Embryonic facial prominence (tissue), 1 donor: ENCODE measurements around the gene SORCS3.

ENCODE experiments used
- DNase-seq: peaks from one replicate; pipeline ENCODE4 v3.0.0-alpha.2; 2016; ENCODE audit errors: extremely low spot score

SORCS3 gene

DNA sequence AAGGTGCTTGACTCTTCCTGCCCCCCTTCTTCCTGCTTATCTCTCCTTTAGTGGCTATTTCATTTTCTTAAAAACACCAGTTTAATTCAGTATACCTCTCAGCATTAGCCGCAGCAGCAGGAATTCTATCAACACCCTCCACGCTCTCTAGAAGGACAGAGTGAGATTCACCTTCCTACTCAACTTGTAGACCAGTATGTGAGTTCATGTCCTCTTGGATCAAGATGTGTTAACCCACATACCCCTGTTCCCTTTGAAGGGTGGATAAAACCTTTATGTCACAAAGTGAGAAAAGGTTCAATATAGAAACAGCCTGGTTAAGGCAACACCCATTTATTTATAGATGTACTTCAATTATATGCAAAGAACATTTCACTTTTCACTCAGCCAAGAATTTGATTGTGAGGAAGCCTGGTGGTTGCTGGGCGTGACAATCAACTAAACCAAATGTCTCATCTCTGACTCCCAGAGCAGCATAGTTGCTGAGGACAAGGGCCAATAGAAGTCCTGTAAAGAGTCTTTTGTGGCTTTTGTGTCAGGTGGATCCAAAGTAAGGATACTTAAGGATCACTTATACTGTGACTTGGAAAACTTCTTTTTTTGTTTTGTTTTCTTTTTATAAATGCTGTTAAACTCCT lies 617.1 kb downstream of the SORCS3 start:
- DNase-seq, result no peak

DNA sequence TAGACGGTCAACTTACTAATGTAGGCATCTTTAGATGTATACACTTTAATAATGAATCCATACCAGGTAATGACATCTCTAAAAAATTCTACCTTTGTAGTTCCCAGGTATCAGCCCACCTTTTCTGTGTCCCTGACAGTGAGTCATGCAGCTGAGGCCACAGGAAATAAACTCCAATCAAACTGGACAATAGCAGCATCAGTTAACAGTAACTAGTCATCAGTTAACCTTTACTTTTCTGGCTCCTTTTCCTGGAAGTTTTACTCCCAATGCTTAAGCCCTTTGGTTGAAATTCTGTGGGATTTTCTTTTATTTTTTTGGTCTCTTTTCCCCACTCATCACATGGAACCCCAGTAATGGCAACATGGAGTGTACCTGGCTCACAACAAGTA lies 617.6 kb downstream of the SORCS3 start:
- no peak for DNase-seq

DNA sequence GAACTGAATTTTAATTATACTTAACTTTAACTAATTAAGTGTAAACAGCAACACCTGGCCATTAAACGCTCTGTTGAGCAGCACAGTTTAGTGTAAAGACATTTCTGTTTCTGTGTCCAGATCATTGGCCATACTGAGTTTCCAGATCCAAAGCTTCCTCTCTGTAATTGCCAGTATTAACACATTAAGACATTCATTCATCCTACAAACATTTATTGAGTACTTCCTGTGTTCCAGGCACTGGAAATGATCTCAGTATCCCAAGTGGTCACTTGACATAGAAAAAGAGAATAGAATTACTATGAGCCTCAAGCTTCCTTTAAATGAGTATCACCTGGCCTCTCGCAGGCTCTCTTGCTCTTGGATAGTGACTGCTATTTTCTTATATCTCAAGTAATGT lies 618.1 kb downstream of the SORCS3 start:
- no peak for DNase-seq

DNA sequence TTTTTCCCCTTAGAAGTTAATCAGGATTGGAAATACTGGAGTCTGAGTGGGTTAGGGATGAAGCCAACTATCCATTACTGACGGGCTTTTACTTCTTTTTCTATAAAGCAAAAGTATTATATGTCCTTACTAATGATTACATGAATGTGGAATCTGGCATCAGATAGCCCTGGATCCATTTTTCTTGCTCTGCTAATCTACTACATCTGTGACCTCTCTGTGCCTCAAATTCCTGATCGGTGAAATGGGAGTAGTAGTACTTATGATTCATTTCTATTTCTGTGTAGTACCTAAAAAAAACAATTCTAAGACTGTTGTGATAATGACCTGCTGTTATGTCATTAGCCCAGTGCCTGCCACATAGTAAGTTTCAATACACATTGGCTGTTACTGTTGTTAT lies 621.6 kb downstream of the SORCS3 start:
- DNase-seq, result no peak

DNA sequence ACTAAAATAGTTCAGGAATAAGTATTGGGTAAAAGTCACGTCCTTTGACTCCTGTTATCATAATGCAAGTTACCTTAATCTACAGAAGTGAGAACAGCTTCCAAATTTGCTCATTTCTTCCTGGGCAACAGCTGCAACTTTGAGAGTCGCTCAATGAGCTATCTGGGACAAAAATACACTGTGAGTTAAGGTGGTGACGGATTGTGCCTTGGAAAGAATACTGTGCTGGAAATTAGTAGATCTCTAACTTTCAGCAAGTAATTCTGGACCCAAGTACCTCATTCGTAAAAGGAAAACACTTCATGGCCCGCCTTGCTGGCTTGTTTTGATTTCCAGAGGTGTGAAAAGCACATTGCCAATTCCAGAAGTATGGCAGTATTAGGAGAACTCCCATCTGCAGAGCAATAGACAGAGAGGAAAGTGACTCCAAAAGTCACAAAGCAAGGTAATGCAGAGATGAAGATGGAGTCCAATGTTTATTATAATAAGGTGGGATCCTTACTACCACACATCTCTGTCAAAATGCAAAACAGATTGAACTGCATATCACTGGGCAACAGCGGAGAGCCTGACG lies 626.0 kb downstream of the SORCS3 start:
- DNase-seq, result no peak

DNA sequence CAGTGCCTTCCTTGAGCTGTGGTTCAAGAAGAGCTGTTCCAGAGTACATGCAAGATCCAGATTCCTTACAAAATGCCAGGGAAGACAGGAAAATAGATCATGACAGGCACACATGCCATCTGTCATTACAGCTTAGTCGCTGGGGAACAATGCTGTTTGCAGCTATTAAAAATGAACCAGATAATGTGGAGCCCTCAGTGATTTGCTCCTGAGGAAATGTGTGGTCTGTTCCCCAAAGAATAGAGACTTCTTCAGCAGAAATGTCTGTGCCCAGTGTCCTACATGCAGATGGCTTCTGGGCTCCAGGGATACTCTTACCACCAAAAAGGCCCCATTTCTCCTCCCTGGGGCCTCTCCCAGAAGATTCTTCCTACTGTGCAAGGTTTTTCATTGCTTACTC lies 627.9 kb downstream of the SORCS3 start:
- DNase-seq, result no peak

DNA sequence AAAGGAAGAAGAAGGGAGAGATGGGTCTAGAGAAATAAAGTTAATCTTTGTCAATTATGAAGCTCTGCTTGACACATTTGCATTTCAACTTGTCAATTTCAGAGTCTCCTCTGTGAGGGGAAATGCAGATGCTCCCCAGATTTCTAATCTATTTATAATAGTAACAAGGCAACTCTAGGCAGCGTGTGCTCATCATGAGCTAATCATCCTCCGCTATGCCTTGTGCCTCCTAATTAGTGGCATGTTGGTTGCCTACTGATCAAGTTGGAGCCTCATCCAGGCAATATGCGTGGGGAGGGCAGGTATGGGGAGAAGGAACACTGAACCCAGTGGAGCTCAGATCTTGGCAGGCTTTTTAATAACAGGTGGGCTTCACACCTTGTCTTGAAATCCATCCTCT lies 628.6 kb downstream of the SORCS3 start:
- DNase-seq, result no peak

DNA sequence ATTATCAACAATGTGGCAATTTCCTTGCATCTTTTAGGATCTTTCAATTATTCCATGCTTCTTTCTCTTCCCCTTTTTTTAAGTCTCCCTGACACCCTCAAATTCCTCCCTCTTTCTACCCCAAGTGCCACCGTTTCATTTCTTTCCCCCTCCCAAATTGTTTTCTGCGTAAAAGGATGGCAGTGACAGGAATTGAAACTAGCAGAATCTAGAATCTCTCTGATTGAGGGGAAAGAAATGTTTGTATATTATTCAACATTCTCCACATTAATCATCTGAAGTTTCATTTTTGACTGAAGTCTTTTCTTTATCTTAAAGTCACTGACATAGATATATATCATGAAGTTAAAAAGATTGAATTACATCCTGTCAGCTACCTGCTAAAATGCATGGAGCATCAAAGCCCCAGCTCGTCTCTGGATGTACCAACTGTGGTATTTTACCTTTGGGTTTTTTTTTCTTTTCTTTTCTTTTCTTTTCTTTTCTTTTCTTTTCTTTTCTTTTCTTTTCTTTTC lies 633.5 kb downstream of the SORCS3 start:
- no peak for DNase-seq

DNA sequence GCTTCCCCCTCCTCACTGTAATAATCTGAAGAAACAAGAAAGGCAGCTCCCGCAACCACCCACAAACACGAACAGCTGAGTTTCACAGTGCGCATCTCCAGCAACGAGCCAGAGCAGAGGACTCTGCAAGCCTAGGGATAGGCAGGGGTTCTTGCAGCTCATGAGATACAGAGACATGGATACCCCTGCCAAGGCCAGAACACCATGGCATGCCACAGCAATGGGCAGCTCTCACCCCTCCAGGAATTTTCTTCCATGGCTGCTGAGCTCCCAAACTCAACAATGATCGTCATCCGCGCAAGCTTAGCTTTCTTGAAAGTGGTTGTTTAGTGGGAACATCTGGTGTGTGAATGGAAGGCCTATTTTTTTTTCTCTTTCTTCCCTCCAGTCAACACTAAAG lies 637.3 kb downstream of the SORCS3 start:
- no peak for DNase-seq

DNA sequence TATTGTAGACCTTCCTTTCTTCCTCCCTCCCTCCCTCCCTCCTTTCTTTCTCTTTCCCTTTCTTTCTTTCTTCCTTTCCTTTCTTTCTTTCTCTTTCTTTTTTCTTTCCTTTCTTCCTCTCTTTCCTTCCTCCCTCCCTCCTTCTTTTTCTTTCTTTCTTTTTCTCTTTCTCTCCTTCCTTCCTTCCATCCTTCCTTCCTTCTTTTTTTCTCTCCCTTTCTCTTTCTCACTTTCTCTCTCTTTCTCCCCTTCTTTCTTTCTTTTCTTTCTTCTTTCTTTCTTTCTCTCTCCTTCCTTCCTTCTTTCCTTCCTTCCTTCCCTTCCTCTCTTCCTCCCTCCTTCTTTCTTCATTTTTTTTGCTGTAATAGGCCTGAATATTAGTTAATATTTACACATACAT lies 638.0 kb downstream of the SORCS3 start:
- DNase-seq, result no peak

DNA sequence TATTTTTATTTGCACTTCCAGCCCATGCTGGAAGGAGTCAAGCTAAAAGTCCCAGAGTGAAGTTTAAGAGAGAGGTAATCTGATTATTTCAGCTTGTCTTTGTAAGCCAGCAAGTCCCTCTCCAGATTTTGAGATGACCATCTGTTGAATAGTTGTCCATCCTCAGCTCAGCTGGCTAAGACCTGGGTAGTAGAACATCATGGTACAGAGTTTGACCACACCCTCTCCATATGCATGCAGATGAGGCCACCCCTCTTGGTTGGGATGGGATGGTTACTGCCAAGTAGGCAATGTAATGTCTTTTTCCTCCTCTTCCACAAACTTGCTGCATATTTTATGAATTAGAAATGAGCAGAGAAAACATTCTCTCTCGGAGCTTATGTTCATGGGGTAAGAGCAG lies 639.8 kb downstream of the SORCS3 start:
- DNase-seq, result no peak

DNA sequence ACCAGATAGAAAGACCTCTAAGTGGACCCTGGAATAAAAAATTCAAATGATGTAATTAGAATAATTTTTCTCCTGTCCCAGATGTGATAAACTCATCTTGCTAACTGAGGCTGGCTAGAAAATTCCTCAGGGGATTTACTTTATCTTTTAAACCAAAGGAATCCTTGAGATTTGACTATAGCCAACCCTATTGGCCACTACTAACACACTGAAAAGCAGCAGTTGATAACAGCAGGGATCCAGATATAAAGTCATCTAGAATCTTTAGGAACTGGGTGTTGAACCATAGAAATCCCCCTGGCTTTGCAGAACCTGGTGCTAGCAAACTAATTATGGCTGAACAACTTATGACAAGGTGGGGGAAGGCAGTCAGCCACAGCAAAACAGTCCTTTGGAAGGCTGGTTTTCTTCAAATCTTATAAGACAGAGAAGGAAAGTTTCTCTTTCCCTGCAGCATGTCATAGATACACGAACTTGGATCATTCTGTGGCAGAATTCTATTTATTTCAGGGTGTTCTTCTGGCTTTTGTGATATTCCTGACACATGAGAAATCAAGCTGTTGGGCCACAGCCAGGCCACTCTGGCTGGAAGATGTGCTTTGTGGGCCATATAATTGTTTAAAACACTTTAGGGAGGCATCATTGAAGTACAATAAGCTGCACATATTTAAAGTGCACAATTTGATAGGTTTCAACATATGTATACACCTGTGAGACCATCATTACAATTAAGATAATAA lies 643.6 kb downstream of the SORCS3 start:
- DNase-seq, result no peak

DNA sequence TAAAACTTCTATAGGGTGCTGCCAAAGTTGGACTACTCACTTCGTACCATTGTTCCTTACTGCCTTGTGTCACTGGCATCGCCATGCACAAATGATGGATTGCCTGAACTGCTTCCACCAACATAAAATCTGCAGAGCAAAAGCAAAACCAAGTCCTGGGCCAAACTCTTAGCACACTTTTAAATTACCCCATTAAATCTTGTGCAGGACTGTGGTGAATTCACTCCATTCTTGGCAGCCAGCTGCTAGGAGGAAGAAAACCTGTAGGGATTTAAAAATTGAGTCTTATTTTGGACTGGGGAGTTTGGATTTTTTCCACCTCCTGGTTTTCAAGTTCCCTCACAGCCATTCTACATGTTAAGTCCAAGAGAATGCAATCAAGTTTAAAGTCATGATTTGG lies 646.9 kb downstream of the SORCS3 start:
- DNase-seq, result no peak

DNA sequence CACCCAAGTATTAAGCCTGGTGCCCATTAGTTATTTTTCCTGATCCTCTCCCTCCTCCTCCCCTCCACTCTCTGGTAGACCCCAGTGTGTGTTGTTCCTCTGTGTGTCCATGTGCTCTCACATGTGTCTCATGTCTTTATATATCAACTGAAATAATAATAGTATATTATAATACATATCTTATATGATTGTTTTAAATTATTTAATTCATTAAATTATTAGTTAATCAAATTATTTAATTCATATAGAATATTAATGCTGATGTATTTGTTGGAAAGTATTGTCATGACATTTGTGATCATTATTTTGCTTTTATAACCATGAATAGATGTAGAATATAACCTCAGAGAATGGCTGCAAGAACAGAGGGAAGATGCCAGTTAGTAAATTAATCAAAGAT lies 647.5 kb downstream of the SORCS3 start:
- DNase-seq, result no peak

DNA sequence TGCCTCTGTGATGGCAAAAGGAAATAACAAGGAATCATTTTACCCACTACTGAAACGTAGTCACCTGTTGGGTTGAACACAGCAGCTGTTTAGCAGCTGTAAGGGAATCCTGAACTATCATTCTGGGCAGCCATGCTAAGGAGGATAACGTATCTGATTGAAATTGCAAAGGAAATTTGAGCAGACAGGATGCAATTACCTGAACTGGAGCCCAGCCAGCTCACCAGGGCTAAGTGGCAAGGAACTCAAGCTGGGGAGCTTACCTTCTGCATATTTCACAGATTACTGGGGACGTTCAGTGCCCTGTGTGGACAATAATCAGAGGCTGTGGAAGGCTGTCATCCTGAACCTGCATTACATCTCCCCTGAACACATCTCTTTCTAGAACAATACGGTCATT lies 650.5 kb downstream of the SORCS3 start:
- DNase-seq, result no peak

DNA sequence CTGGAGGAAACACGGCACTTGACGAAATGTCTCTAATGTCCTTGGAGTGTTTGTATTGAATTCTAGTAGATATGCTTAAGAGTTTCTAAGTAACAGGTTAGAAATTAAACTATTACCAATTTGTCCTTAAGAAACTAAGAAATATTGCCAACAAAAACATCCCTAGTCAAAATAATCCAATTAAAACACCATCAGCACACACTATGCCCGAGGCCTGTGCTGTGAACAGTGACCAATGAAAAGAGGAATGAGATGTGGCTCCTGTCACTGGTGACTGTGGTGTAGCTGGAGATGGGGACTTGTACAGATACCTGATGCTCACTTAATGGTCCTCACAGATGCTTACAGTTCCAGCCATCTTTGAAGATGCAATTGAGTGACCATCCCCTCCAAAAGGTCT lies 651.1 kb downstream of the SORCS3 start:
- DNase-seq, result no peak
